ENCODE data around the gene PRDM11.

DNA sequence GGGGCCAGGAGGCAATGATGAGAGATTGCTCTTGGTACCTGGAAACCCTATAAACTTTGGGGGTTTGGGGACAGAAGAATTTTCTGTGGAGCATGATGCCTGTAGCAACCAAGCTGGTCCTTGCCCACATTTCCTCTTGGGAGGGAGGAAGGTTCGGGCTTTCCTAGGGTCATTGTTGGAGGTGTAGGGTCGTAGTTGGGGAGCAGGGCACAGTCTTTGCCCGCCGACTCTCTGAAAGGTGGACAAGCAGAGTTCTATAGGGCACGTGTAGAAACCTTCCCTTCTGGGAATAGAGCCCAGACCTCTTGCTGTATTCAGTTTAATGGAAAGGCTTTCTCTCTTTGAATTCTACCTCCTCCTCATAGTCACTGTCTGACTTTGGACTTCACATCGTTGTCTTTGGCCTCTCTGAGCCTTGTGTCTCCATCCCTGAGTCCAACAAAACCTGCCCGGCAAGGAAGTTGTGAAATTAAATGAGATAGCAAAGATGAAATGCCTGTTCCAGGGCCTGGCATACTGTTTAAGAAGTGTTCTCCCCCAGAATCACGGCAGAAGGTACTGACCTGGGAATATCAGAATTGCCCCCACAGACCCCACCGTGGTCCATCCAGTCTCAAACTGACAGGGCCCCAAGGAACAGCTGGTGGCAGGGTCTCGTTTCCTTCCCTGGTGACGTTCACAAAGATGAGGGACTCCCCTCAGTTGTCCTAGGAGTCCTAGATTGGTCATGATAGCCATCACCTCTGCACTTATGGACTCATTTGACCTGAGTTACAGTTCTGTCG lies 1.6 kb downstream of the PRDM11 start:
- no peak for TF ChIP-seq CTCF (IDR thresholded peaks at IDR 0.05)
- no peak for TF ChIP-seq POLR2AphosphoS5 (IDR thresholded peaks at IDR 0.05; ENCODE audit: low read depth, low read length)
- TF ChIP-seq TCF7L2 (IDR thresholded peaks at IDR 0.05; ENCODE audit: low read depth, low read length) = no peak
- TF ChIP-seq, protein P1, sequence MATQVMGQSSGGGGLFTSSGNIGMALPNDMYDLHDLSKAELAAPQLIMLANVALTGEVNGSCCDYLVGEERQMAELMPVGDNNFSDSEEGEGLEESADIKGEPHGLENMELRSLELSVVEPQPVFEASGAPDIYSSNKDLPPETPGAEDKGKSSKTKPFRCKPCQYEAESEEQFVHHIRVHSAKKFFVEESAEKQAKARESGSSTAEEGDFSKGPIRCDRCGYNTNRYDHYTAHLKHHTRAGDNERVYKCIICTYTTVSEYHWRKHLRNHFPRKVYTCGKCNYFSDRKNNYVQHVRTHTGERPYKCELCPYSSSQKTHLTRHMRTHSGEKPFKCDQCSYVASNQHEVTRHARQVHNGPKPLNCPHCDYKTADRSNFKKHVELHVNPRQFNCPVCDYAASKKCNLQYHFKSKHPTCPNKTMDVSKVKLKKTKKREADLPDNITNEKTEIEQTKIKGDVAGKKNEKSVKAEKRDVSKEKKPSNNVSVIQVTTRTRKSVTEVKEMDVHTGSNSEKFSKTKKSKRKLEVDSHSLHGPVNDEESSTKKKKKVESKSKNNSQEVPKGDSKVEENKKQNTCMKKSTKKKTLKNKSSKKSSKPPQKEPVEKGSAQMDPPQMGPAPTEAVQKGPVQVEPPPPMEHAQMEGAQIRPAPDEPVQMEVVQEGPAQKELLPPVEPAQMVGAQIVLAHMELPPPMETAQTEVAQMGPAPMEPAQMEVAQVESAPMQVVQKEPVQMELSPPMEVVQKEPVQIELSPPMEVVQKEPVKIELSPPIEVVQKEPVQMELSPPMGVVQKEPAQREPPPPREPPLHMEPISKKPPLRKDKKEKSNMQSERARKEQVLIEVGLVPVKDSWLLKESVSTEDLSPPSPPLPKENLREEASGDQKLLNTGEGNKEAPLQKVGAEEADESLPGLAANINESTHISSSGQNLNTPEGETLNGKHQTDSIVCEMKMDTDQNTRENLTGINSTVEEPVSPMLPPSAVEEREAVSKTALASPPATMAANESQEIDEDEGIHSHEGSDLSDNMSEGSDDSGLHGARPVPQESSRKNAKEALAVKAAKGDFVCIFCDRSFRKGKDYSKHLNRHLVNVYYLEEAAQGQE (IDR thresholded peaks at IDR 0.05; ENCODE audit: insufficient read depth in 1 of 2, low read depth in 2 of 2, low read length in 1 of 2) = no peak
